Left cardiac atrium (tissue), 4 donors: ENCODE measurements around the gene DPP10. TPM values are rescaled to one million over a fixed set of nuclear protein-coding genes. Genes with fewer than 3 reads are reported as not detected.
"Not testable (repeated sequence)": the region's sequence is repeated elsewhere in the genome, so short reads cannot be mapped to it uniquely, and the experiment has no call there.

ENCODE experiments used
- ATAC-seq, 2 donors: fragments of 200-7000 bp; cut with Tn5 transposase; one replicate each; pipeline ENCODE4 v1.9.1; 2020; ENCODE audit warnings: mild to moderate bottlenecking in 2 of 2, moderate library complexity in 2 of 2
- DNase-seq: peaks from one replicate; pipeline ENCODE4 v3.0.0-alpha.2; 2020
- intact Hi-C, 2 donors: fragments of 100-400 bp; cut with DNase I; formaldehyde crosslinking; loops; one replicate each; pipeline versions ENCODE4 v1.14.1 to v1.15.1; 2022 to 2023
- total RNA-seq, 2 donors: library from RNA; stranded (reverse); fragmentation: NEBNext Ultra II Directional; extraction: Animal tissue kit (Norgen Biotek cat#: 25700); gene quantifications; one replicate each; pipeline ENCODE4 v1.2.1, GENCODE V29; 2021
- donor health status: DM: no; HTN: yes; CAD: no.
- donor health status: DM: no; HTN: yes; CAD: no; lungs with severe emphysema.
- donor health status: DM: yes; HTN: yes; CAD: no.
- donor health status: Dilated cardiomyopathy.

DPP10 gene
- total RNA-seq, 2 donors from 2014 or later, result 0.38 to 0.50 TPM

- DNase-seq (no peak), ATAC-seq (no peak)
These were observed 627.6 kb downstream of the DPP10 start for GRCh38 chr2:115070002-115070401.

GRCh38 chr2:115071534-115071933 is 629.1 kb downstream of the DPP10 start:
- DNase-seq (no peak), ATAC-seq (no peak)
- intact Hi-C loops, result no loop called here

More at GRCh38 chr2:115070002-115070401, 627.6 kb downstream of the DPP10 start:
- intact Hi-C loops, result no loop called here

DNA sequence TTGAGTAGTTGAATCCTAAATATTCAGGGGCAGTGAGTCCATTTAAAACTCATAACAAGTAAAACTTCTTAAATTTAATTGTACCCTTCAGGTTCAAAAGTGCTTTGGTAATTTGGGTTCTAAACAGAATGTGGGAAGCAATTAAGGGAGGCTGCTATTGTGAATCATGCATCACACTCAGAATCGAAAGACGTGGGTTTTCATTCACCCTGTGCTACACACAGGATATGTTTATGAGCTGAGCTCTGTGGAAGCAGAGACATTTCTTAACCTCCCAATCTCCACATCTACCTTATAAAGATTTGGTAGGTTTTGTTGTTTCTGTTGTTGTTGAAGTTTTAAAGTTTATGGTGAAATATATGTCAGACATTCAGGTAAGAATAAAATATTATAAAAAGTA is 633.4 kb downstream of the DPP10 start:
- intact Hi-C loops, result no loop called here
- no peak for DNase-seq
- ATAC-seq, result no peak

GRCh38 chr2:115077626-115078025 is 635.2 kb downstream of the DPP10 start:
- DNase-seq (no peak), ATAC-seq (peak in 1 of 2 donors; percentile 63)
- intact Hi-C loops, result no loop called here

- ATAC-seq (no peak), DNase-seq (no peak)
- intact Hi-C loops, result loop anchor here (5.0 to 10.0 kb wide), 2 partner anchors 356 to 358 kb away; no protein-coding TSS in a partner anchor
These were observed 640.8 kb downstream of the DPP10 start for GRCh38 chr2:115083225-115083624.

DNA sequence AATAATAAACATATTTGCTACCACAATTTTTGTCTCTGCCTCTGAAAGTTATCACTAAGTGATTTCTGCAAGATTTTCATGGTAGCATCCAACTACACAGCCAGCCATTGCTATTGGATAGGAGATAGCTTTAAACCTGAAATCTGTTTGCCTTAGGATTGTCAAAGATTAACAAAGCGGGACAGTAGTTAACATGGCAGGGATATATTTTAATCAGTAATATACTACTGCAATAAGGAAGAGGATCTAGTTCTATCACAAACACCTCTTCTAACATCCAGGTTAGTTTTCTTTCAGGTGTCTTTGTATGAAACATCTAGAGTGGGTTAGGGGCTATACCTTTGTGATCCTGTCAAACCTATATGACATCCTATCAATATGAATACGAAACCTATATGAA is 641.3 kb downstream of the DPP10 start:
- DNase-seq (no peak), ATAC-seq (no peak)
- intact Hi-C loops, result loop anchor here (5.0 to 10.0 kb wide), 2 partner anchors 356 to 359 kb away; no protein-coding TSS in a partner anchor

- intact Hi-C loops, result loop anchor here (5.0 to 10.0 kb wide), 2 partner anchors 357 to 360 kb away; no protein-coding TSS in a partner anchor
These were observed 642.0 kb downstream of the DPP10 start for GRCh38 chr2:115084446-115084845.

DNA sequence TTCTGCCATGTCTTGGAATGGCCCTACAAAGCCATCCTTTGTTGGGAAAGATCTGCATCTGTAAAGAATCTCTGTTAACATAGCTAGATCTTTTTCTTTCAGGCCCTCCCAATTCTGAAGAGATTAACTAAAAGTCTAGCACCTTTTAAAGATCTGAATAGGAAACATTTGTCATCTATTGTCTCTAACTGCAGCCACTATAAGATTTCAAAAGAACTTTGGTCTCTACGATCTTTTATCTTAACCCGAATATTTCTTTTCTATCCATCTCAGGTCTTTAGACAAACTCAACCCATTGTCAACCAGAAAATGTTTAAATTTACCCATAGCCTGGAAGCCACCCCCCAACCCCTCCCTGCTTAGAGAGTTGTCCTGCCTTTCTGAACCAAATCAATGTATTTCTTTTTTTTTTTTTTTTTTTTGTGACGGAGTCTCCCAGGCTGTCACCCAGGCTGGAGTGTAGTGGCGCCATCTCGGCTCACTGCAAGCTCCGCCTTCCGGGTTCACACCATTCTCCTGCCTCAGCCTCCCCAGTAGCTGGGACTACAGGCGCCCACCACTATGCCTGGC is 643.7 kb downstream of the DPP10 start:
- ATAC-seq, DNase-seq: not testable (repeated sequence)
- intact Hi-C loops, result loop anchor here in 1 of 2 donors (10.0 kb wide), 1 partner anchor 361 kb away; no protein-coding TSS in a partner anchor

More at GRCh38 chr2:115084446-115084845, 642.0 kb downstream of the DPP10 start:
- ATAC-seq, result no peak
- DNase-seq, result no peak

GRCh38 chr2:115094441-115094840 is 652.0 kb downstream of the DPP10 start:
- DNase-seq, result no peak
- ATAC-seq, result no peak
- intact Hi-C loops, result no loop called here

DNA sequence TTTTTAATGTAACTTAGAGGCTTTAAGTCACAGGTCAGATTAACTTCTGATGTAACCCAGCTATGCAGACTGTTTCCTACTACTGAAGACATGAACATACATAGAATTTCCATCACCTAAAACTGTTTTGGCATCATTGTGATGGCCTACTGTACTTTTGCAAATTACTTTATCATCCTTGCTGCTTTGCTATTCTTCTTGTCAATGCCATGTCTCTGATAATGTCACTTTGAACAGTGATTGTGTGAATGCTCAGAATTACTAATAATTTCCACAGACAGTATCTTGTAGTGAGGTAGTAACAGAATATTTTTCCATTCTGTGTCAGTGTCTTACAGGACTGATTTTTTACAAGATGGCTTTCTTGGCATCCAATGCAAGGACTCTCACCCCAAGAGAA is 663.5 kb downstream of the DPP10 start:
- ATAC-seq (no peak), DNase-seq (no peak)

GRCh38 chr2:115115135-115115534 is 672.7 kb downstream of the DPP10 start:
- intact Hi-C loops, result no loop called here
- no peak for DNase-seq
- ATAC-seq, result no peak

More for the DNA sequence above, 663.5 kb downstream of the DPP10 start:
- intact Hi-C loops, result no loop called here

GRCh38 chr2:115118306-115118705 is 675.9 kb downstream of the DPP10 start:
- no peak for ATAC-seq

DNA sequence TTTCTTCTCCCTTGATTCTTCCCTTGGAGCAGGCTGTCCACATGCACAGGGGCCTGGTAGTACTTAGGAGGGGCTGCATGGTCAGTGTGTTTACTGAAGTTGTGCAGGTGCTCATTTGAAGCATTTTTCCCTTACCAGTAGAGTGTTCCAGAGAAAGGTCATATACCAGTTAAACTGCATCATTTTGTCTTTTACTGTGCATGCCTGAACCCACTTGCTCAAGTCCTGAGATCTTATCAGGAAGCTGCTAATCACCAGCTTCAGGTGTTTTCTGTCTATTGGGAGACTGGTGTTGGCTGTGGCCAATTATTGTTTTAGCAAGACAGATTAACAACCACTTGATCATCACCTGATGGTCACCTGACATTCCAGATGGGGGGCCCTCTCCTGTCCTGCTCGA is 676.6 kb downstream of the DPP10 start:
- no peak for DNase-seq
- intact Hi-C loops, result no loop called here

More at GRCh38 chr2:115118306-115118705, 675.9 kb downstream of the DPP10 start:
- intact Hi-C loops, result no loop called here
- no peak for DNase-seq

DNA sequence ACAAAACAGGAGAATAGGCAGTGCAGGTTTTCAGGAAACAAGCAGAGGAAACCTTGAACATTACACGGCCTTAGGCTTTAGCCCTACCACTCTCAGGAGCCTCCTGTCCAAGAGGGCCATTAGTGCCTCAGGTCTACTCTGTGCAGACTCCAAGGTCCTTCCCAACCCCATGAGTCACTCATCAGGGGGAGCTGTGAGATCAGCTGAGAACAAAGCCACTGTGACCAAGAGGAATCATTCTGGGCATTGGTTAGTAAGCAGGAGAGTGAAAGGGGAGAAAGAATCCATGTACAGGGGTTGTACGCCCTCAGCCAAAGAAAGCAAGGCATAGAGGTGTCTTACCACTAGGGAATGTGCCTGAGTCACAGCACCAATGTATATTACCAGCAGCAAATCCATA is 680.3 kb downstream of the DPP10 start:
- ATAC-seq (no peak), DNase-seq (no peak)
- intact Hi-C loops, result no loop called here

More for the DNA sequence above, 676.6 kb downstream of the DPP10 start:
- ATAC-seq, result no peak

- ATAC-seq, result no peak
- DNase-seq, result no peak
- intact Hi-C loops, result no loop called here
These were observed 682.4 kb downstream of the DPP10 start for GRCh38 chr2:115124817-115125216.

DNA sequence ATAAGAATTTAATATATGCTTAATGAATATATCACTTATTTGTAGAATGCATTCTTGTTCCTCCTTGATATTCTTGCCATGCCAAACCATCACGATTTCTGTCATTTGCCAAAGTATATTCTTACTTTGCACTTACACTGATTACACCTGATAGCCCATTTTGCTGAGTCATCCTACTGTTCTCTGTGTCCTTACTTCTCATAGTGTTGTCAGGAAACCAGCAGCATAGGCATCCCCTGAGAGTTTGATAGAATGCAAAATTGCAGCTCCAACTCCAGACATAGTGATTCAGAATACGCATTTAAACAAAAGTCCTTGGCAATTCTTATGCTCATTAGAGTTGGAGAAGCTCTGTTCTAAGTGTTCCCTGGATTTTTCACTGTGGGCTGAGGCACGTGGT is 687.1 kb downstream of the DPP10 start:
- DNase-seq (no peak), ATAC-seq (no peak)
- intact Hi-C loops, result no loop called here

DNA sequence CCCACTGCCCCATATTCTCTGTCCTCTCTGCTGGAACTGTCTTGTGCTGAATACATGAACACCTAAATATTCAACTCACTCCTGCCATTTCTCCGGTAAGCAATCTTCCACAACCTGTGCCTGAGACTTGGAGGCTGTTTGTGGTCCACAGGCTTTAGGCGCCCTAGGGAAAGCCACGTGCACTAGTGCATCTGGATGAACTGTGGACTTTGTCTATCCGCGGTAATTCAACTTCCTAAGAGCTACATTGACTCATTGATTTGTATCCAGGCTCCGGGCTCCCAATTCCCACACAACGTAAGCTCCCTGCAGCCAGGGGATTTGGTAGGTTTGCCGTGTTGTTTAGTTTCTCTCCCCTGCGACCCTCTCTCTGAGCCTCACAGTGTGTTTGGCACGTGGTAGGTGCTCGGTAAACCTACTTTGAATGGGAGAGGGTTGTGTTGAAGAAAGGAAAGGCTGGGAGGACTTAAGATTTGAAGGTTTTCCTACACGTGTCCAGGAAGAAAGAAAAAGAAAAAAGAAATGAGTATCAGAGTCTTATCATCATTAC is 718.2 kb downstream of the DPP10 start:
- intact Hi-C loops, result no loop called here
- DNase-seq (no peak), ATAC-seq (no peak)

GRCh38 chr2:115161081-115161770 is 718.8 kb downstream of the DPP10 start:
- intact Hi-C loops, result no loop called here
- DNase-seq, result no peak
- ATAC-seq, result peak in 1 of 2 donors; percentile 68

GRCh38 chr2:115161771-115162493 is 719.5 kb downstream of the DPP10 start:
- intact Hi-C loops, result no loop called here
- peak; percentile 47 to 50 for ATAC-seq
- DNase-seq, result no peak
